GM18505 (cell line): ENCODE results near the gene P2RX7.

Experiments
- ATAC-seq: cut with Tn5 transposase; IDR thresholded peaks from one replicate; pipeline ENCODE4 v1.9.1; 2021; ENCODE audit not compliant: unreplicated experiment
- POLR2A ChIP-seq: IDR thresholded peaks from 4 replicates; pipeline ENCODE4 v1.6.1; 2011; ENCODE audit warnings: borderline replicate concordance; ENCODE audit not compliant: insufficient read depth, insufficient read length; ENCODE audit errors: extremely low read depth

The P2RX7 gene

DNA sequence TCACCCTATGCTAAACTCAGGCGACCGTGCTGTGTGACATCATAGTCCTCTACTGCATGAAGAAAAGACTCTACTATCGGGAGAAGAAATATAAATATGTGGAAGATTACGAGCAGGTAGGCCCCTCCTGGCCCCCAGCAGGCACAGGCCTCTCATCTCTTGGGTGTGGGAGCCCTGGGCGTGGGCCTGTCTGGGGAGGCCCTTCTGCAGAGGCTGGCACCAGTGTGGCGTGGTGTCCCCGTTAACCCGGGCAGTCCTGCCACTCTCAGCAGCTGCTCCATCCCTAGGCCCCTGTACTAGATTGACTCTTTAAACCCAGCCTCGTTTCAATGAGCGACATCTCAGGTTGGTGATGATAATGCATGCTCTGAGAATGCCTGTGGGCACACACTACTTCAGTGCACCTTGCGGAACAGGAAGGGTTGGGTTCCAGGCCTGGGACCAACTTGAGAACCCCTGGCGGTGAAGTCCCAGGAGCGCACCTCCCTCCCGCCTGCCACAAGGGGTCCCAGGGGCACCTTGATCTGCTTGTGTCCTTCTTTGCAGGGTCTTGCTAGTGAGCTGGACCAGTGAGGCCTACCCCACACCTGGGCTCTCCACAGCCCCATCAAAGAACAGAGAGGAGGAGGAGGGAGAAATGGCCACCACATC is 100.4 kb downstream of the P2RX7 start:
- no peak for ATAC-seq
- no peak for TF ChIP-seq POLR2A

DNA sequence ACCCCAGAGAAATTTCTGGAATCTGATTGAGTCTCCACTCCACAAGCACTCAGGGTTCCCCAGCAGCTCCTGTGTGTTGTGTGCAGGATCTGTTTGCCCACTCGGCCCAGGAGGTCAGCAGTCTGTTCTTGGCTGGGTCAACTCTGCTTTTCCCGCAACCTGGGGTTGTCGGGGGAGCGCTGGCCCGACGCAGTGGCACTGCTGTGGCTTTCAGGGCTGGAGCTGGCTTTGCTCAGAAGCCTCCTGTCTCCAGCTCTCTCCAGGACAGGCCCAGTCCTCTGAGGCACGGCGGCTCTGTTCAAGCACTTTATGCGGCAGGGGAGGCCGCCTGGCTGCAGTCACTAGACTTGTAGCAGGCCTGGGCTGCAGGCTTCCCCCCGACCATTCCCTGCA is 100.9 kb downstream of the P2RX7 start:
- no peak for ATAC-seq
- peak; percentile 10 for TF ChIP-seq POLR2A

DNA sequence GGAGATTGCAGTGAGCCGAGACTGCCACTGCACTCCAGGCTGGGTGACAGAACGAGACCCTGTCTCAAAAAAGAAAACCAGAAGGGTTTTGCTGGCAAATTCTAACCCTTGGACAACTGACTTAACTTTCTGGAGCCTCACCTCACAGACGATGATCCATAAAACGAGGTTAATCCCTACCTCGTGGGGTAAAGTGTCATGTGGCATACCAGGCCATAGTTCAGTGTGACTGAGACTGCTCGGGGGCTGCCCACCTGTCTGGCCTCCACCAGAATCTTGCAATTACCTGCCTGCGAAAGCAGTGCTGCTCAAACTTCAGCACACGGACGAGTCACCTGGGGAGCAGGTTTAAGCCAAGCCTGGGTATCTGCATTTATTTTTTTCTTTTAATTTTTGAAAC is 104.1 kb downstream of the P2RX7 start:
- no peak for TF ChIP-seq POLR2A
- ATAC-seq, result no peak

DNA sequence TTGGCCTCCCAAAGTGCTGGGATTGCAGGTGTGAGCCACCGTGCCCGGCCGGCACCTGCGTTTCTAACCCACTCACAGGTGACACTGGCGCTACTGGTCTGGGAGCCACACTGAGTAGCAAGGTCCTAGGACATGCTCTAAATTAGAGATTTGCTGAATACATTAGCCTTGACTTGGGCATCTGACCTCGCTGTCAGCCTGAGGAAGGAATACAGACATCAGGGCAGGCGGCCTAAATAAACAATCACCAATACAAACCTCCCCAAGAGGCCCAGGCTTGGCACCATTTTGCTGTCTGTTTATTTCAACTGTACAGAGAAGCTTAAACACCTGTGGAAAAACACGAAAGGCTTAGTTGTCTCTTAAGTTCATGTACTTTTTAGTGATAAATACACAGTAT is 104.7 kb downstream of the P2RX7 start:
- no peak for TF ChIP-seq POLR2A
- ATAC-seq, result no peak
